ENCODE data around the gene WFIKKN2.
"Not testable (repeated sequence)": the region's sequence is repeated elsewhere in the genome, so short reads cannot be mapped to it uniquely, and the experiment has no call there.

The WFIKKN2 gene

GRCh38 chr17:50867363-50868139 is 32.2 kb downstream of the WFIKKN2 start:
- Histone ChIP-seq H3K9me3 (ENCODE audit: insufficient read depth, low read depth, low read length) (no peaks in the 10 kb centered on the region), H3K4me3 (ENCODE audit: low read length) (peak overlapping the region; percentile 88), H3K27ac (ENCODE audit: low read depth, low read length) (peak overlapping the region; percentile 99), H3K27me3 (ENCODE audit: insufficient read depth, low read length) (no peaks in the 10 kb centered on the region), H3K9ac (ENCODE audit: low read depth, low read length) (peak overlapping the region; percentile 75), H3K4me1 (ENCODE audit: insufficient read depth, low read length) (peaks cover 14% of the 10 kb centered on the region; the same call in 1 of the 2 replicates), H3K36me3 (ENCODE audit: insufficient read depth, low read length) (peaks cover 12% of the 10 kb centered on the region)
- WGBS, result under 1% methylated on average over 33 of the region's 35 CpGs

- H3K4me1 ChIP-seq (ENCODE audit: insufficient read depth, low read length), result peaks cover 14% of the 10 kb centered on the region; the same call in 1 of the 2 replicates
- peaks cover 7% of the 10 kb centered on the region for H3K36me3 ChIP-seq (ENCODE audit: insufficient read depth, low read length)
- H3K27me3 ChIP-seq (ENCODE audit: insufficient read depth, low read length), result no peaks in the 10 kb centered on the region
- peak overlapping the region; percentile 88 for H3K4me3 ChIP-seq (ENCODE audit: low read length)
- H3K9ac ChIP-seq (ENCODE audit: low read depth, low read length), result peak overlapping the region; percentile 75
- no peaks in the 10 kb centered on the region for H3K9me3 ChIP-seq (ENCODE audit: insufficient read depth, low read depth, low read length)
- H3K27ac ChIP-seq (ENCODE audit: low read depth, low read length), result peak overlapping the region; percentile 99; the same call in 1 of the 2 replicates
- 0% methylated on average over 1 of the region's 1 CpG for WGBS
These were observed 32.7 kb downstream of the WFIKKN2 start for GRCh38 chr17:50868140-50868438.

- Histone ChIP-seq H3K4me1 (ENCODE audit: insufficient read depth, low read length) (peaks cover 14% of the 10 kb centered on the region; the same call in 1 of the 2 replicates), H3K27ac (ENCODE audit: low read depth, low read length) (no peak overlapping the region), H3K27me3 (ENCODE audit: insufficient read depth, low read length) (no peaks in the 10 kb centered on the region), H3K9me3 (ENCODE audit: insufficient read depth, low read depth, low read length) (no peaks in the 10 kb centered on the region), H3K4me3 (ENCODE audit: low read length) (peak overlapping the region; percentile 88), H3K36me3 (ENCODE audit: insufficient read depth, low read length) (peaks cover 2% of the 10 kb centered on the region; the same call in 1 of the 2 replicates), H3K9ac (ENCODE audit: low read depth, low read length) (peak overlapping the region; percentile 75; the same call in 1 of the 2 replicates)
- WGBS, result no CpG with 5 or more reads among the region's 1 CpG
These were observed 33.2 kb downstream of the WFIKKN2 start for GRCh38 chr17:50868602-50869001.

GRCh38 chr17:50871364-50871763 is 36.0 kb downstream of the WFIKKN2 start:
- H3K4me3 ChIP-seq (ENCODE audit: low read length), result no peak overlapping the region

GRCh38 chr17:50871898-50872297 is 36.5 kb downstream of the WFIKKN2 start:
- Histone ChIP-seq H3K9ac (ENCODE audit: low read depth, low read length) (no peak overlapping the region), H3K9me3 (ENCODE audit: insufficient read depth, low read depth, low read length) (no peaks in the 10 kb centered on the region), H3K4me3 (ENCODE audit: low read length) (no peak overlapping the region), H3K27ac (ENCODE audit: low read depth, low read length) (no peak overlapping the region), H3K4me1 (ENCODE audit: insufficient read depth, low read length) (peaks cover 7% of the 10 kb centered on the region; the same call in 1 of the 2 replicates), H3K36me3 (ENCODE audit: insufficient read depth, low read length) (no peaks in the 10 kb centered on the region), H3K27me3 (ENCODE audit: insufficient read depth, low read length) (no peaks in the 10 kb centered on the region)
- 92% methylated on average over 2 of the region's 2 CpGs for WGBS

More at GRCh38 chr17:50871364-50871763, 36.0 kb downstream of the WFIKKN2 start:
- H3K36me3 ChIP-seq (ENCODE audit: insufficient read depth, low read length), result no peaks in the 10 kb centered on the region
- H3K4me1 ChIP-seq (ENCODE audit: insufficient read depth, low read length), result peaks cover 7% of the 10 kb centered on the region; the same call in 1 of the 2 replicates
- H3K27me3 ChIP-seq (ENCODE audit: insufficient read depth, low read length), result no peaks in the 10 kb centered on the region
- 94% methylated on average over 2 of the region's 4 CpGs for WGBS
- no peaks in the 10 kb centered on the region for H3K9me3 ChIP-seq (ENCODE audit: insufficient read depth, low read depth, low read length)
- no peak overlapping the region for H3K27ac ChIP-seq (ENCODE audit: low read depth, low read length)
- no peak overlapping the region for H3K9ac ChIP-seq (ENCODE audit: low read depth, low read length)

GRCh38 chr17:50872710-50873424 is 37.5 kb downstream of the WFIKKN2 start:
- H3K27ac ChIP-seq (ENCODE audit: low read depth, low read length), result no peak overlapping the region
- H3K9me3 ChIP-seq (ENCODE audit: insufficient read depth, low read depth, low read length), result no peaks in the 10 kb centered on the region
- H3K27me3 ChIP-seq (ENCODE audit: insufficient read depth, low read length), result no peaks in the 10 kb centered on the region
- H3K4me3 ChIP-seq (ENCODE audit: low read length), result no peak overlapping the region
- WGBS, result 92% methylated on average over 4 of the region's 4 CpGs
- no peaks in the 10 kb centered on the region for H3K36me3 ChIP-seq (ENCODE audit: insufficient read depth, low read length)
- H3K9ac ChIP-seq (ENCODE audit: low read depth, low read length), result no peak overlapping the region
- peaks cover 7% of the 10 kb centered on the region; the same call in 1 of the 2 replicates for H3K4me1 ChIP-seq (ENCODE audit: insufficient read depth, low read length)

GRCh38 chr17:50875074-50875473 is 39.7 kb downstream of the WFIKKN2 start:
- no peak overlapping the region for H3K9ac ChIP-seq (ENCODE audit: low read depth, low read length)
- WGBS, result 91% methylated on average over 2 of the region's 2 CpGs

GRCh38 chr17:50877042-50877441 is 41.7 kb downstream of the WFIKKN2 start:
- H3K4me3 ChIP-seq (ENCODE audit: low read length); H3K9me3 ChIP-seq (ENCODE audit: insufficient read depth, low read depth, low read length); H3K36me3 ChIP-seq (ENCODE audit: insufficient read depth, low read length); H3K27ac ChIP-seq (ENCODE audit: low read depth, low read length); H3K4me1 ChIP-seq (ENCODE audit: insufficient read depth, low read length); H3K9ac ChIP-seq (ENCODE audit: low read depth, low read length); H3K27me3 ChIP-seq (ENCODE audit: insufficient read depth, low read length): not testable (repeated sequence)
- WGBS, result 95% methylated on average over 8 of the region's 9 CpGs

More at GRCh38 chr17:50875074-50875473, 39.7 kb downstream of the WFIKKN2 start:
- Histone ChIP-seq H3K27ac (ENCODE audit: low read depth, low read length) (no peak overlapping the region), H3K27me3 (ENCODE audit: insufficient read depth, low read length) (no peaks in the 10 kb centered on the region), H3K4me1 (ENCODE audit: insufficient read depth, low read length) (no peaks in the 10 kb centered on the region), H3K4me3 (ENCODE audit: low read length) (no peak overlapping the region), H3K9me3 (ENCODE audit: insufficient read depth, low read depth, low read length) (0 out of 2 replicates have a peak, but pooled peaks cover under 1% of the 10 kb centered on the region), H3K36me3 (ENCODE audit: insufficient read depth, low read length) (no peaks in the 10 kb centered on the region)

- Histone ChIP-seq H3K27me3 (ENCODE audit: insufficient read depth, low read length) (no peaks in the 10 kb centered on the region), H3K36me3 (ENCODE audit: insufficient read depth, low read length) (no peaks in the 10 kb centered on the region), H3K9me3 (ENCODE audit: insufficient read depth, low read depth, low read length) (0 out of 2 replicates have a peak, but pooled peaks cover 3% of the 10 kb centered on the region), H3K9ac (ENCODE audit: low read depth, low read length) (no peak overlapping the region), H3K4me3 (ENCODE audit: low read length) (no peak overlapping the region), H3K27ac (ENCODE audit: low read depth, low read length) (no peak overlapping the region), H3K4me1 (ENCODE audit: insufficient read depth, low read length) (no peaks in the 10 kb centered on the region)
- WGBS, result 100% methylated on average over 1 of the region's 1 CpG
These were observed 42.5 kb downstream of the WFIKKN2 start for GRCh38 chr17:50877838-50878237.

- no peak overlapping the region for H3K9ac ChIP-seq (ENCODE audit: low read depth, low read length)
- WGBS, result 94% methylated on average over 5 of the region's 5 CpGs
- no peaks in the 10 kb centered on the region for H3K36me3 ChIP-seq (ENCODE audit: insufficient read depth, low read length)
- H3K4me1 ChIP-seq (ENCODE audit: insufficient read depth, low read length), result no peaks in the 10 kb centered on the region
- no peak overlapping the region for H3K27ac ChIP-seq (ENCODE audit: low read depth, low read length)
- H3K9me3 ChIP-seq (ENCODE audit: insufficient read depth, low read depth, low read length), result 0 out of 2 replicates have a peak, but pooled peaks cover 3% of the 10 kb centered on the region
- no peaks in the 10 kb centered on the region for H3K27me3 ChIP-seq (ENCODE audit: insufficient read depth, low read length)
- H3K4me3 ChIP-seq (ENCODE audit: low read length), result no peak overlapping the region
These were observed 43.7 kb downstream of the WFIKKN2 start for GRCh38 chr17:50879086-50879485.

- no peaks in the 10 kb centered on the region for H3K4me1 ChIP-seq (ENCODE audit: insufficient read depth, low read length)
- H3K27me3 ChIP-seq (ENCODE audit: insufficient read depth, low read length), result no peaks in the 10 kb centered on the region
- H3K9me3 ChIP-seq (ENCODE audit: insufficient read depth, low read depth, low read length), result 0 out of 2 replicates have a peak, but pooled peaks cover 3% of the 10 kb centered on the region
- no peak overlapping the region for H3K4me3 ChIP-seq (ENCODE audit: low read length)
- H3K27ac ChIP-seq (ENCODE audit: low read depth, low read length), result no peak overlapping the region
- no peaks in the 10 kb centered on the region for H3K36me3 ChIP-seq (ENCODE audit: insufficient read depth, low read length)
- WGBS, result 83% methylated on average over 1 of the region's 2 CpGs
- H3K9ac ChIP-seq (ENCODE audit: low read depth, low read length), result no peak overlapping the region
These were observed 45.8 kb downstream of the WFIKKN2 start for GRCh38 chr17:50881182-50881581.
